IMR-90 (cell line): ENCODE data around the gene PALLD. TPM values are rescaled to one million over a fixed set of nuclear protein-coding genes. Genes with fewer than 3 reads are reported as not detected.

Experiments used
- ATAC-seq: fragments of 200-7000 bp; cut with Tn5 transposase; 2 replicates; pipeline ENCODE4 v1.9.1; 2020; ENCODE audit warnings: low read depth, mild to moderate bottlenecking, moderate library complexity
- BruUV-seq: library from RNA; stranded (reverse); fragments of 400-500 nt; replicated peaks from 2 replicates; lab custom pipeline; 2021; lab: Mats Ljungman, UMichigan
- CTCF ChIA-PET: fragments of 300-600 bp; formaldehyde crosslinking; extraction: SDS; loops from one replicate; lab custom pipeline; 2021; ENCODE audit warnings: antibody characterized with exemption; lab: Yijun Ruan, JAX
- POLR2A ChIA-PET: fragments of 300-600 bp; sonication (Branson Sonifier 250); formaldehyde crosslinking; loops from one replicate; lab custom pipeline; 2022; ENCODE audit warnings: antibody characterized with exemption; ENCODE audit not compliant: unreplicated experiment; lab: Charles Lee
- DNase-seq: peaks from one replicate; pipeline ENCODE4 v3.0.0; 2013
- H2AFZ ChIP-seq: replicated peaks from 2 replicates; pipeline ENCODE3; 2013; ENCODE audit warnings: low read length, mild to moderate bottlenecking; ENCODE audit not compliant: poor library complexity
- H2AK5ac ChIP-seq: 2 replicates; pipeline ENCODE4 v1.6.1; 2013; ENCODE audit warnings: low read depth, low read length, inconsistent platforms
- H2AK9ac ChIP-seq: replicated peaks from 2 replicates; pipeline ENCODE3; 2013; ENCODE audit warnings: mild to moderate bottlenecking, low read depth, low read length, moderate library complexity; ENCODE audit not compliant: poor library complexity
- H2BK120ac ChIP-seq: 2 replicates; pipeline ENCODE4 v1.6.1; 2013; ENCODE audit warnings: low read depth, low read length, inconsistent platforms
- H2BK15ac ChIP-seq: 3 replicates; pipeline ENCODE4 v1.6.1; 2013; ENCODE audit warnings: low read depth, low read length, inconsistent platforms
- H2BK20ac ChIP-seq: 2 replicates; pipeline ENCODE4 v1.6.1; 2013; ENCODE audit warnings: low read depth, mild to moderate bottlenecking, inconsistent platforms, low read length, moderate library complexity
- H2BK5ac ChIP-seq: 2 replicates; pipeline ENCODE4 v1.6.1; 2013; ENCODE audit warnings: mild to moderate bottlenecking, low read depth, low read length, inconsistent platforms; ENCODE audit not compliant: poor library complexity, severe bottlenecking
- H3K14ac ChIP-seq: replicated peaks from 2 replicates; pipeline ENCODE4 v1.6.1; 2013; ENCODE audit warnings: low read depth, low read length, inconsistent platforms
- H3K18ac ChIP-seq: 2 replicates; pipeline ENCODE4 v1.6.1; 2013; ENCODE audit warnings: low read depth, low read length, control low read depth
- H3K23ac ChIP-seq: 2 replicates; pipeline ENCODE4 v1.6.1; 2013; ENCODE audit warnings: low read depth, low read length, inconsistent platforms
- H3K27ac ChIP-seq: 2 replicates; pipeline ENCODE4 v1.5.1; 2013; ENCODE audit warnings: mild to moderate bottlenecking, control low read depth, low read length; ENCODE audit not compliant: insufficient read depth
- H3K27me3 ChIP-seq: 2 replicates; pipeline ENCODE4 v1.6.1; 2013; ENCODE audit warnings: low read length; ENCODE audit not compliant: control insufficient read depth, insufficient read depth
- H3K36me3 ChIP-seq: 2 replicates; pipeline ENCODE4 v1.6.1; 2013; ENCODE audit warnings: low read length, mixed read lengths; ENCODE audit not compliant: control insufficient read depth, insufficient read depth
- H3K4ac ChIP-seq: 2 replicates; pipeline ENCODE4 v1.6.1; 2013; ENCODE audit warnings: low read depth, low read length, inconsistent platforms
- H3K4me1 ChIP-seq: 2 replicates; pipeline ENCODE4 v1.6.1; 2013; ENCODE audit warnings: low read length, mixed read lengths; ENCODE audit not compliant: control insufficient read depth, insufficient read depth
- H3K4me2 ChIP-seq: 2 replicates; pipeline ENCODE4 v1.6.1; 2013; ENCODE audit warnings: low read depth, mild to moderate bottlenecking, control low read depth, low read length, moderate library complexity
- H3K4me3 ChIP-seq: 2 replicates; pipeline ENCODE4 v1.5.1; 2013; ENCODE audit warnings: low read depth, mild to moderate bottlenecking, control low read depth, low read length, moderate library complexity; ENCODE audit not compliant: insufficient read depth
- H3K56ac ChIP-seq: 2 replicates; pipeline ENCODE4 v1.6.1; 2013; ENCODE audit warnings: low read length, inconsistent platforms; ENCODE audit not compliant: insufficient read depth; ENCODE audit errors: extremely low read depth
- H3K79me1 ChIP-seq, 2 experiments: 2 replicates each; pipeline ENCODE4 v1.6.1; 2013; ENCODE audit warnings: low read length in 2 of 2, inconsistent platforms in 1 of 2, low read depth in 1 of 2
- H3K9ac ChIP-seq: 2 replicates; pipeline ENCODE4 v1.6.1; 2013; ENCODE audit warnings: low read depth, low read length, control low read depth
- H3K9me1 ChIP-seq: 2 replicates; pipeline ENCODE4 v1.6.1; 2013; ENCODE audit warnings: low read length, inconsistent platforms; ENCODE audit not compliant: insufficient read depth
- H3K9me3 ChIP-seq: 2 replicates; pipeline ENCODE4 v1.6.1; 2013; ENCODE audit warnings: low read length; ENCODE audit not compliant: control insufficient read depth, insufficient read depth
- H4K20me1 ChIP-seq: 2 replicates; pipeline ENCODE4 v1.6.1; 2013; ENCODE audit warnings: low read length, inconsistent platforms; ENCODE audit not compliant: insufficient read depth
- H4K5ac ChIP-seq: 2 replicates; pipeline ENCODE4 v1.6.1; 2013; ENCODE audit warnings: mild to moderate bottlenecking, low read depth, low read length, control low read depth
- H4K8ac ChIP-seq, 2 experiments: 2 replicates each; pipeline ENCODE4 v1.6.1; 2013; ENCODE audit warnings: low read depth in 2 of 2, low read length in 2 of 2, control low read depth in 1 of 2, inconsistent platforms in 1 of 2
- H4K91ac ChIP-seq: 2 replicates; pipeline ENCODE4 v1.6.1; 2013; ENCODE audit warnings: low read depth, low read length, inconsistent platforms; ENCODE audit not compliant: insufficient read depth
- CEBPB ChIP-seq: IDR thresholded peaks from 2 replicates; pipeline ENCODE4 v1.6.1; 2012; ENCODE audit warnings: low read depth, low read length, improper control_type of control experiment
- CHD1 ChIP-seq: IDR thresholded peaks from 2 replicates; pipeline ENCODE4 v1.6.1; 2012; ENCODE audit warnings: low read depth, low read length, improper control_type of control experiment
- MAFK ChIP-seq: IDR thresholded peaks from 2 replicates; pipeline ENCODE4 v1.6.1; 2012; ENCODE audit warnings: low read depth, low read length, improper control_type of control experiment
- RAD21 ChIP-seq: IDR thresholded peaks from 2 replicates; pipeline ENCODE4 v1.6.1; 2012; ENCODE audit warnings: low read length, improper control_type of control experiment
- SMC3 ChIP-seq: fragments of 150-350 bp; IDR thresholded peaks from 2 replicates; pipeline ENCODE4 v1.6.1; 2016; ENCODE audit warnings: low read depth, mild to moderate bottlenecking, antibody characterized with exemption, low read length, moderate library complexity
- dilution Hi-C: fragments of 300-500 bp; cut with HindIII; formaldehyde crosslinking; loops from one replicate; pipeline ENCODE4 v1.14.3; 2018; ENCODE audit warnings: low sequenced_read_pairs; ENCODE audit not compliant: unreplicated experiment
- in situ Hi-C: fragments of 300-500 bp; cut with MboI; formaldehyde crosslinking; loops from 3 replicates; pipeline ENCODE4 v1.14.3; 2019; ENCODE audit warnings: low sequenced_read_pairs, inconsistent platforms, mixed read lengths
- intact Hi-C: fragments of 100-400 bp; cut with micrococcal nuclease; formaldehyde crosslinking; loops from 2 replicates; pipeline ENCODE4 v1.10.0; 2022
- polyA plus RNA-seq, 3 experiments: library from polyadenylated mRNA; depleted of rRNA; stranded (reverse); fragments of >200 nt; gene quantifications; 2 replicates each; pipeline ENCODE4 v1.2.3, GENCODE V29; 2012; ENCODE audit warnings: low replicate concordance in 1 of 3
- total RNA-seq: library from RNA; depleted of rRNA; stranded (reverse); fragments of >200 nt; gene quantifications from 2 replicates; pipeline ENCODE4 v1.2.3, GENCODE V29; 2012
- TF ChIP-seq, protein P1 (sequence below): conservative IDR thresholded peaks from 2 replicates; pipeline ENCODE4 v1.5.1; 2012; ENCODE audit warnings: mild to moderate bottlenecking, low read depth, low read length, improper control_type of control experiment
- TF ChIP-seq, protein P2 (sequence below): fragments of 150-350 bp; IDR thresholded peaks from 2 replicates; pipeline ENCODE4 v1.6.1; 2017; ENCODE audit warnings: mild to moderate bottlenecking, antibody characterized with exemption, low read length, low read depth

The PALLD gene
- total and polyA plus RNA-seq, 2 of the 4 experiments (the other 2 are of a cell fraction), result 91.0 to 91.9 TPM

DNA sequence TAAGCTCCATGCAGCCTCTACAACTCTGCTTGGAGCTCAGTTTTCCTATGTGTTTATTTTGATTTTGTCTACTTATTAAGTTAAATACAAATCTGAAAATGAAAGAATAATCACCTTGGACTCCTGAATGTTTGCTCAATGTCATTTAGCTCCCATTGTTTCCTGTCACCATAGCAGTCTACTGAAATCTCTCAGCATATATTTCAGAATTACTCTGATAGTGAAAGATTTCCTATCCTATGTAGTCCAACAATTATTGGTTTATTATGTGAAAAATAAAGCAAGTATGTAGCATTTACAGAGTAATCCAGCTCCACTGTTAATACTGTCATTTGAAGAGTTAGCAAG is 344.8 kb downstream of the PALLD start:
- Histone ChIP-seq H3K4ac (no peak overlapping the region), H3K9ac (no peak overlapping the region), H2BK120ac (no peak overlapping the region), H4K5ac (no peak overlapping the region), H3K9me3 (no peaks in the 10 kb centered on the region), H2BK15ac (no peak overlapping the region; the same call in 2 of the 3 replicates), H2BK20ac (no peak overlapping the region), H2BK5ac (no peak overlapping the region), H3K56ac (no peak overlapping the region), H3K4me1 (peaks cover 38% of the 10 kb centered on the region), H4K91ac (no peak overlapping the region), H2AK5ac (no peak overlapping the region; the same call in 1 of the 2 replicates), H3K9me1 (peaks cover 40% of the 10 kb centered on the region), H3K79me1 (peaks cover 21 to 92% of the 10 kb centered on the region in 2 experiments; a peak in 3 of 4 replicates), H3K4me2 (peak overlapping the region; percentile 4; the same call in 1 of the 2 replicates), H3K27me3 (no peaks in the 10 kb centered on the region), H2AFZ (no peak overlapping the region), H3K27ac (peak overlapping the region; percentile 21; the same call in 1 of the 2 replicates), H3K18ac (0 out of 2 replicates have a peak overlapping the region, but pooled peaks have one; percentile 34), H2AK9ac (no peak overlapping the region), H4K8ac (no peak overlapping the region), H3K36me3 (peaks cover 27% of the 10 kb centered on the region), H3K23ac (no peak overlapping the region), H3K4me3 (no peak overlapping the region), H4K20me1 (peaks cover 79% of the 10 kb centered on the region), H3K14ac (no peak overlapping the region)
- ChIA-PET POLR2A (no interaction called here), CTCF (interaction anchor here (1.2 kb wide), 1 partner anchor 80 kb away, joined by 3 read pairs; no protein-coding TSS in a partner anchor)
- intact Hi-C loops (loop anchor here (10.0 kb wide), 1 partner anchor 327 kb away; no protein-coding TSS in a partner anchor), in situ Hi-C loops (no loop called here), dilution Hi-C loops (no loop called here)
- DNase-seq (no peak), ATAC-seq (no peak)
- TF ChIP-seq, protein P1, sequence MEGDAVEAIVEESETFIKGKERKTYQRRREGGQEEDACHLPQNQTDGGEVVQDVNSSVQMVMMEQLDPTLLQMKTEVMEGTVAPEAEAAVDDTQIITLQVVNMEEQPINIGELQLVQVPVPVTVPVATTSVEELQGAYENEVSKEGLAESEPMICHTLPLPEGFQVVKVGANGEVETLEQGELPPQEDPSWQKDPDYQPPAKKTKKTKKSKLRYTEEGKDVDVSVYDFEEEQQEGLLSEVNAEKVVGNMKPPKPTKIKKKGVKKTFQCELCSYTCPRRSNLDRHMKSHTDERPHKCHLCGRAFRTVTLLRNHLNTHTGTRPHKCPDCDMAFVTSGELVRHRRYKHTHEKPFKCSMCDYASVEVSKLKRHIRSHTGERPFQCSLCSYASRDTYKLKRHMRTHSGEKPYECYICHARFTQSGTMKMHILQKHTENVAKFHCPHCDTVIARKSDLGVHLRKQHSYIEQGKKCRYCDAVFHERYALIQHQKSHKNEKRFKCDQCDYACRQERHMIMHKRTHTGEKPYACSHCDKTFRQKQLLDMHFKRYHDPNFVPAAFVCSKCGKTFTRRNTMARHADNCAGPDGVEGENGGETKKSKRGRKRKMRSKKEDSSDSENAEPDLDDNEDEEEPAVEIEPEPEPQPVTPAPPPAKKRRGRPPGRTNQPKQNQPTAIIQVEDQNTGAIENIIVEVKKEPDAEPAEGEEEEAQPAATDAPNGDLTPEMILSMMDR, result no peak
- TF ChIP-seq CHD1, result no peak
- TF ChIP-seq RAD21, result no peak
- TF ChIP-seq MAFK, result no peak
- TF ChIP-seq, protein P2, sequence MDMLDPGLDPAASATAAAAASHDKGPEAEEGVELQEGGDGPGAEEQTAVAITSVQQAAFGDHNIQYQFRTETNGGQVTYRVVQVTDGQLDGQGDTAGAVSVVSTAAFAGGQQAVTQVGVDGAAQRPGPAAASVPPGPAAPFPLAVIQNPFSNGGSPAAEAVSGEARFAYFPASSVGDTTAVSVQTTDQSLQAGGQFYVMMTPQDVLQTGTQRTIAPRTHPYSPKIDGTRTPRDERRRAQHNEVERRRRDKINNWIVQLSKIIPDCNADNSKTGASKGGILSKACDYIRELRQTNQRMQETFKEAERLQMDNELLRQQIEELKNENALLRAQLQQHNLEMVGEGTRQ, result no peak
- TF ChIP-seq CEBPB, result no peak
- TF ChIP-seq SMC3, result no peak
- no TSS peak for BruUV-seq
